Keratinocyte (primary cell): ENCODE data around the gene METAP1.

Experiments used
- EZH2 ChIP-seq: IDR thresholded peaks from one replicate; pipeline ENCODE4 v1.6.1; 2012; ENCODE audit warnings: inconsistent platforms, mild to moderate bottlenecking, low read length, moderate library complexity
- TF ChIP-seq, protein P1 (sequence below), 3 experiments: IDR thresholded peaks in 1 of 3; conservative IDR thresholded peaks in 1 of 3; optimal IDR thresholded peaks in 1 of 3; 2 replicates in 2 of 3; 3 replicates in 1 of 3; pipeline versions ENCODE3 to v1.5.1; 2011; ENCODE audit warnings: low read length in 3 of 3, mild to moderate bottlenecking in 3 of 3, moderate library complexity in 2 of 3, control low read depth in 1 of 3, inconsistent platforms in 1 of 3; ENCODE audit not compliant: insufficient read depth in 2 of 3; ENCODE audit errors: extremely low read depth in 1 of 3

- TF ChIP-seq, protein P1, sequence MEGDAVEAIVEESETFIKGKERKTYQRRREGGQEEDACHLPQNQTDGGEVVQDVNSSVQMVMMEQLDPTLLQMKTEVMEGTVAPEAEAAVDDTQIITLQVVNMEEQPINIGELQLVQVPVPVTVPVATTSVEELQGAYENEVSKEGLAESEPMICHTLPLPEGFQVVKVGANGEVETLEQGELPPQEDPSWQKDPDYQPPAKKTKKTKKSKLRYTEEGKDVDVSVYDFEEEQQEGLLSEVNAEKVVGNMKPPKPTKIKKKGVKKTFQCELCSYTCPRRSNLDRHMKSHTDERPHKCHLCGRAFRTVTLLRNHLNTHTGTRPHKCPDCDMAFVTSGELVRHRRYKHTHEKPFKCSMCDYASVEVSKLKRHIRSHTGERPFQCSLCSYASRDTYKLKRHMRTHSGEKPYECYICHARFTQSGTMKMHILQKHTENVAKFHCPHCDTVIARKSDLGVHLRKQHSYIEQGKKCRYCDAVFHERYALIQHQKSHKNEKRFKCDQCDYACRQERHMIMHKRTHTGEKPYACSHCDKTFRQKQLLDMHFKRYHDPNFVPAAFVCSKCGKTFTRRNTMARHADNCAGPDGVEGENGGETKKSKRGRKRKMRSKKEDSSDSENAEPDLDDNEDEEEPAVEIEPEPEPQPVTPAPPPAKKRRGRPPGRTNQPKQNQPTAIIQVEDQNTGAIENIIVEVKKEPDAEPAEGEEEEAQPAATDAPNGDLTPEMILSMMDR (optimal IDR thresholded peaks at IDR 0.05 in 1 of 3, IDR thresholded peaks at IDR 0.05 in 1 of 3, conservative IDR thresholded peaks at IDR 0.05 in 1 of 3; ENCODE audit: extremely low read depth in 1 of 3, insufficient read depth in 2 of 3, low read length in 3 of 3): no peak
- no peak for TF ChIP-seq EZH2
Measured at GRCh38 chr4:98996765-98997068, 1.2 kb downstream of the METAP1 start.
